ENCODE data around the gene ALK. TPM values are rescaled to one million over a fixed set of nuclear protein-coding genes. Genes with fewer than 3 reads are reported as not detected.

The ALK gene
- total RNA-seq, 1 donor from 2014 or later = not detected

GRCh38 chr2:29143657-29144056 is 777.7 kb downstream of the ALK start:
- intact Hi-C loops (cut with DNase I) = no loop called here
- no peak for DNase-seq (ENCODE audit: low spot score)

Other genes with a start within 250 kb of the ALK start
- 67.8 TPM for gene YPEL5, start 225.4 kb upstream of the ALK start, total RNA-seq